Activated CD8-positive, alpha-beta memory T cell treated with anti-CD3 and anti-CD28 coated beads, Interleukin-2, amount 50 U/mL, for 1 hour (primary cell): ENCODE measurements around the gene PGC.

ENCODE experiments used
- DNase-seq: peaks from one replicate; pipeline ENCODE4 v3.0.0-alpha.2; 2020; ENCODE audit errors: extremely low read depth

Gene PGC

GRCh38 chr6:41747256-41748101 lies at the start of gene PGC:
Gene PGC (minus strand): TSS chr6:41747397. CDS start chr6:41747334, 63 bp downstream.
- DNase-seq, result no peak

- no peak for DNase-seq
Measured at GRCh38 chr6:41796474-41796873, 49.3 kb upstream of the PGC start.

- no peak for DNase-seq
Measured at GRCh38 chr6:41791984-41792383, 44.8 kb upstream of the PGC start.

DNA sequence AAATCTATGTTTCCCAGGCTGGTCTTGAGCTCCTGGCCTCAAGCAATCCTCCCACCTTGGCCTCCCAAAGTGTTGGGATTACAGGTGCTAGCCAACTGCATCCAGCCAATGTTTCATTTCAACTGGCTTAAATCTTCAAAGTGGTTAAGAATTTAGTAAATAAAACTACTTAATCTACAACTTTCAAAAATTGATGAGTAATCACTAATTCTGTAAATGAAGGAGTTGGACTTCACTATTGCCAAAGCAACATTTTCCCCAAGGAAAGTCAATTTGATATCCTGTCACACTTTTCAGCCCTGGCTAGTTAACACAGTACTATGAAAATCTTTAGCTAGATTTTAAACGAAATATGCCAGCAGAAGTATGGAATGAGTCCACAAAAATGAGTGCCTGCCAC lies 44.1 kb upstream of the PGC start:
- DNase-seq, result no peak

- no peak for DNase-seq
Measured at GRCh38 chr6:41790045-41790444, 42.8 kb upstream of the PGC start.

- no peak for DNase-seq
Measured at GRCh38 chr6:41789390-41789724, 42.2 kb upstream of the PGC start.

DNA sequence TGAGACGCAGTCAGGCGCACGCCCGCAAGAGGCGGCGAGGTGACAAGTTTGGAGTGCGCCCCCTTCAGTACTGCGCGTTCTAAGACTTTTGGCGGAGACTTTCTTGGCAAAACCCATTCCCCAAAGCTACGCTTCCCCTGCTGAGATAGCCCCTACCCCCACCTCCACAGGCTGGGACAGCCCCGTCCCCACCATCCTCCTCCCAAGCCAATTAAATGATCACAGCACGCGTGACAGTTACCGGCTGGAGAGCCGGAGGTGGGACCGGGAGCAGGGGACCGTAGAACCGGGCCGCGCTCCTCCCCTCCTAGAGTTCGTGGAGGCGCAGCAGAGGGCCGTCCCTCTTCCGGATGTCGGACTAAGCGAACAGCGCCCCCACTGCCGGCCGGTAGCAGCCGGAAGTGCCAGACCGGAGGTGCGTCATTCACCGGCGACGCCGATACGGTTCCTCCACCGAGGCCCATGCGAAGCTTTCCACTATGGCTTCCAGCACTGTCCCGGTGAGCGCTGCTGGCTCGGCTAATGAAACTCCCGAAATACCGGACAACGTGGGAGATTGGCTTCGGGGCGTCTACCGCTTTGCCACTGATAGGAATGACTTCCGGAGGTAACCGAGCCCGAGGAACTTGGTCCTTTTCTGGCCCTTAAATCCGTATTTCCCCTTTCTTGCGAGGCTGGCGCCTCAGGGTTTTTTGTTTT lies 40.2 kb upstream of the PGC start, which contains the start of gene TOMM6:
TOMM6 (plus strand) TSS at position 476 of the 699 bp plus-strand sequence; CDS start at position 480, 4 bp downstream.
- peak; percentile 80 for DNase-seq

DNA sequence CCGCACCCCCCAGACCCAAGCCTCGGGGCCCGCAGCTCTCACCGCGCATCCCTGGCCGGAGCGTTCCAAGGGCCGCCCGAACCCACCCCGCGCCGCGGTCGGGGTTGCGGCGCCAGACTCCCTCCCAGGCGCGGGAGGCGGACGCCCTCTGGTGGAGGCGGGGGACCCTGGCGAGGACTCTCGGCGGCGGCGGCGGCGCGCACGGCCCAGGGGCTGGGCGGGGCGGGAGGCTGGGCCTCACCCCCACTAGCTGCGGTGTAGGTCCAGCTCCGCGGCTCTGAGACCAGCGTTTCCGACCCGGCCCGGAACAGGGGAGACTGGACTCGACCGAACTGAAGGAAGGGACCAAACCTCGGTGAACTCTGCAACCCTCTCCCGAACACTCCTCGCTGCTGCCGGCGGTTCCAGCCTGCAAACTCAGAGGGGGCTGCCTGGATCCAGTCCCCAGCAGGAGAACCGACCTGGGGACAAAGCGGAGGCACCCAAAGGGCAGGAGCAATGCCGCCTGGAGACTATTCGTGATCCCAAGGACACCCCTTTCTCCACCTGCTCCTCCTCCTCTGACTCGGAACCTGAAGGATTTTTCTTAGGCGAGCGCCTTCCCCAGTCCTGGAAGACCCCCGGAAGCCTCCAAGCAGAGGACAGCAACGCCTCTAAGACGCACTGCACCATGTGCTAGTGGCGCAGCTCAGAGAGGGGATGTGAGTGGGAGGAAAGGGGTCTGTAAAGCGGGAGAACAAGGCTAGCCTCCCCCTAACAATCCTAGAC lies 39.4 kb upstream of the PGC start:
- DNase-seq, result peak; percentile 52

GRCh38 chr6:41785689-41786450 lies 38.7 kb upstream of the PGC start:
- no peak for DNase-seq

- DNase-seq, result no peak
Measured at GRCh38 chr6:41785254-41785653, 38.1 kb upstream of the PGC start.

- DNase-seq, result no peak
Measured at GRCh38 chr6:41784581-41785171, 37.5 kb upstream of the PGC start.

- no peak for DNase-seq
Measured at GRCh38 chr6:41783106-41783780, 36.0 kb upstream of the PGC start.

DNA sequence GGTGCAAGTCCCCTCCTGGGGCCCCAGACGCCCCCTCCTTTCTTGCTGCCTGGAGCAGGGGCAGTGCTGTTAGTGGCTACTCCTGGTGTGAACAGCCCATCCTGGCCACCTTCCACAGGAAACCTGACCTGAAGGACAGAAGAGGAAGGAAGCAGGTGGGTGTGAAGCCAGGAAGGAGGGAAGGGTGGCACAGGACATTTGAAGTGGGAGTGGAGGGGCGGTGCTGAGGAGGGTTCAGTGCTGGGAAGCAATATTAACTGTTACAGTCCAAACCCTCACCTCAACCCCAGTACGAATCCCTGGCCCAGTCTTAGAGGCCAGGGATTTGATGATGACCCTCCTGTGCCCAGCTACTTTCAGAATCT lies 34.2 kb upstream of the PGC start:
- no peak for DNase-seq

GRCh38 chr6:41780551-41781365 lies 33.6 kb upstream of the PGC start, which contains the start of gene PRICKLE4:
Gene PRICKLE4 (plus strand): TSS chr6:41780782. CDS start chr6:41783474, 2,692 bp downstream.
- no peak for DNase-seq

GRCh38 chr6:41779788-41780550 lies 32.8 kb upstream of the PGC start, which contains the start of gene FRS3:
Gene FRS3 (minus strand): TSS chr6:41779900. CDS start chr6:41776987, 2,913 bp downstream.
- peak; percentile 93 for DNase-seq

DNA sequence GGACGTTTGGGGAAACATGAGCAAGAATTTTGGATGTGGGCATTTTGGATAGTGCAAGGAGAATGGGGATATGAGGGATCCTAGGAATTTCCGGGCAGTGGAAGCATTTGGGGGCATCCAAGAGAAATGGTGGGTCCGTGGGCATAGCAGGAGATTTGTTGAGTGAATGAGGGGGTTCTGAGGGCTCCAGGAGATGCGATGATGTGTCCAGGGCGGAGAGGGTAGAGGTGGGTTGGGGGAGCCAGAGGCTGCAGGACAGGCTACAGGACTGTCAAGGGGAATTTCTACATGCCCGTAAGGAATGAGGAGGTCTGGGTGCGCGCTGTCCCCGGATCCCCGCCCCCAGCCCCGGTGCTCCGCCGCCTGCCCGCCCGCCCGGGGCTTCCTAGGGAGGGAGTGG lies 32.1 kb upstream of the PGC start:
- no peak for DNase-seq

DNA sequence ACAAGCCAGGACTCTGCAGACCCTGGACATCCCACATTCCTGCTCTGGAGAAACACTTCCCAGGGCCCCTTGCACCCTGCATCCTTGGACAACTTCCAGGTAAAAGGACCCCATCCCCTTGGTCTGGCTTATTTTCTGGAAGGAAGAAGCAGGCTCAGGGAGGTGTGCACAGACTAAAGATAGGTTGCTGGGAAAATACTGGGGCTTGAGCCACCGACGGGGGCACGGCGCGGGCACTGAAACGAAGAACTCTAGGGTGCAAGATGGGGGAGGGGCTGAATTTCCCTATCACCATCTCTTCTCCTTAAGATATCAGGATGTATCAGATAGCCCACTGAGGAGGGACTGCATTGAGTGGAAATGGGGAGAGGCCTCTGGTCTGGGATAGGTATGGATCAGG lies 31.7 kb upstream of the PGC start:
- DNase-seq, result no peak

GRCh38 chr6:41777551-41778285 lies 30.5 kb upstream of the PGC start:
- DNase-seq, result no peak
